H1 (cell line): ENCODE results near the gene PROSER3. TPM values are rescaled to one million over a fixed set of nuclear protein-coding genes. Genes with fewer than 3 reads are reported as not detected.

Experiments used
- CTCF ChIA-PET: fragments of 300-600 bp; sonication (Branson Sonifier 250); formaldehyde crosslinking; loops from one replicate; lab custom pipeline; 2021; ENCODE audit not compliant: partially characterized antibody; lab: Charles Lee
- POLR2A ChIA-PET: fragments of 300-600 bp; sonication (Branson Sonifier 250); formaldehyde crosslinking; loops from one replicate; lab custom pipeline; 2021; ENCODE audit warnings: inconsistent platforms; ENCODE audit not compliant: partially characterized antibody; lab: Charles Lee
- DNase-seq, 2 experiments: peaks; one replicate each; pipeline versions ENCODE4 v3.0.0 to v3.0.0-alpha.2; 2010 to 2022; ENCODE audit warnings: low spot score in 2 of 2, low read depth in 1 of 2, mixed read lengths in 1 of 2
- FAIRE-seq: peaks from 2 replicates; lab custom pipeline; 2011; peaks lifted over from hg19 to GRCh38; lab: Jason Lieb, UNC
- H2AFZ ChIP-seq: 2 replicates; pipeline ENCODE4 v1.8.1; 2012; ENCODE audit warnings: low read length, inconsistent platforms
- H2AK5ac ChIP-seq: 2 replicates; pipeline ENCODE4 v1.6.1; 2013; ENCODE audit warnings: low read depth, low read length
- H2BK120ac ChIP-seq: replicated peaks from 2 replicates; pipeline ENCODE3; 2013; ENCODE audit warnings: low read depth, low read length, inconsistent platforms
- H2BK12ac ChIP-seq: 2 replicates; pipeline ENCODE4 v1.6.1; 2013; ENCODE audit warnings: low read depth, low read length
- H2BK15ac ChIP-seq: 2 replicates; pipeline ENCODE4 v1.6.1; 2013; ENCODE audit warnings: low read length
- H2BK20ac ChIP-seq: 2 replicates; pipeline ENCODE4 v1.6.1; 2013; ENCODE audit warnings: low read length
- H2BK5ac ChIP-seq: 2 replicates; pipeline ENCODE4 v1.6.1; 2013; ENCODE audit warnings: low read depth, low read length
- H3K14ac ChIP-seq: 2 replicates; pipeline ENCODE4 v1.6.1; 2013; ENCODE audit warnings: inconsistent platforms; ENCODE audit not compliant: insufficient read length
- H3K18ac ChIP-seq: 2 replicates; pipeline ENCODE4 v1.6.1; 2013; ENCODE audit warnings: low read length; ENCODE audit errors: extremely low read depth
- H3K23ac ChIP-seq: 2 replicates; pipeline ENCODE4 v1.6.1; 2013; ENCODE audit warnings: inconsistent platforms; ENCODE audit not compliant: insufficient read length
- H3K23me2 ChIP-seq: 2 replicates; pipeline ENCODE4 v1.6.1; 2013; ENCODE audit warnings: low read depth, low read length
- H3K27ac ChIP-seq: 2 replicates; pipeline ENCODE4 v1.6.1; 2011; ENCODE audit warnings: low read depth, low read length, inconsistent platforms
- H3K27me3 ChIP-seq, 4 experiments: replicated peaks in 1 of 4; 1 replicate in 1 of 4; 2 replicates in 3 of 4; pipeline versions ENCODE4 v1.6.1 to v1.8.1; 2011 to 2013; ENCODE audit warnings: low read length in 3 of 4, mild to moderate bottlenecking in 3 of 4, inconsistent platforms in 2 of 4, mixed read lengths in 2 of 4, moderate library complexity in 1 of 4; ENCODE audit not compliant: control insufficient read depth in 3 of 4, insufficient read depth in 3 of 4; ENCODE audit errors: extremely low read depth in 1 of 4
- H3K36me3 ChIP-seq, 4 experiments: 2 replicates each; pipeline versions ENCODE4 v1.6.1 to v1.8.1; 2011 to 2013; ENCODE audit warnings: mild to moderate bottlenecking in 4 of 4, low read length in 3 of 4, moderate library complexity in 2 of 4, control low read depth in 1 of 4, inconsistent platforms in 1 of 4; ENCODE audit not compliant: insufficient read depth in 4 of 4, control insufficient read depth in 2 of 4
- H3K4ac ChIP-seq: replicated peaks from 2 replicates; pipeline ENCODE3; 2013; ENCODE audit warnings: low read length, low read depth, mixed read lengths, inconsistent platforms; ENCODE audit not compliant: insufficient read length
- H3K4me1 ChIP-seq, 4 experiments: replicated peaks in 1 of 4; 1 replicate in 1 of 4; 2 replicates in 3 of 4; pipeline versions ENCODE4 v1.6.1 to v1.8.1; 2011 to 2013; ENCODE audit warnings: low read length in 3 of 4, inconsistent platforms in 2 of 4, mixed read lengths in 1 of 4; ENCODE audit not compliant: insufficient read depth in 4 of 4, control insufficient read depth in 3 of 4
- H3K4me2 ChIP-seq, 2 experiments: 2 replicates each; pipeline versions ENCODE4 v1.6.1 to v1.8.1; 2011 to 2013; ENCODE audit warnings: low read depth in 2 of 2, low read length in 2 of 2, control low read depth in 1 of 2, inconsistent platforms in 1 of 2, mild to moderate bottlenecking in 1 of 2; ENCODE audit not compliant: insufficient read depth in 1 of 2
- H3K4me3 ChIP-seq, 4 experiments: fragments of 200-600, 300-600 bp in 1 of 4; sonication (generic), shearing (Covaris generic), sonication (Bioruptor Twin) in 1 of 4; 2 replicates each; pipeline versions ENCODE4 v1.5.1 to v1.8.1; 2011 to 2016; ENCODE audit warnings: low read length in 4 of 4, low read depth in 3 of 4, control low read depth in 2 of 4, inconsistent platforms in 2 of 4, mild to moderate bottlenecking in 2 of 4, mixed read lengths in 1 of 4, moderate library complexity in 1 of 4; ENCODE audit not compliant: insufficient read depth in 2 of 4; ENCODE audit errors: extremely low read depth in 1 of 4
- H3K56ac ChIP-seq: replicated peaks from 2 replicates; pipeline ENCODE3; 2013; ENCODE audit warnings: low read depth, mild to moderate bottlenecking, mixed read lengths, low read length, inconsistent platforms; ENCODE audit not compliant: insufficient read length
- H3K79me1 ChIP-seq: 2 replicates; pipeline ENCODE4 v1.6.1; 2013; ENCODE audit warnings: low read depth, low read length, control low read depth
- H3K79me2 ChIP-seq, 2 experiments: 2 replicates each; pipeline versions ENCODE4 v1.6.1 to v1.8.1; 2012 to 2013; ENCODE audit warnings: low read length in 2 of 2, mild to moderate bottlenecking in 2 of 2, inconsistent platforms in 1 of 2; ENCODE audit not compliant: insufficient read depth in 2 of 2, control insufficient read depth in 1 of 2
- H3K9ac ChIP-seq, 4 experiments: replicated peaks in 1 of 4; 1 replicate in 1 of 4; 2 replicates in 3 of 4; pipeline versions ENCODE4 v1.6.1 to v1.8.1; 2011 to 2013; ENCODE audit warnings: low read depth in 3 of 4, low read length in 3 of 4, control low read depth in 2 of 4, mild to moderate bottlenecking in 2 of 4, moderate library complexity in 2 of 4, inconsistent platforms in 1 of 4; ENCODE audit errors: extremely low read depth in 1 of 4
- H3K9me3 ChIP-seq, 2 experiments: 2 replicates each; pipeline versions ENCODE4 v1.6.1 to v1.8.1; 2012 to 2013; ENCODE audit warnings: mild to moderate bottlenecking in 2 of 2, moderate library complexity in 2 of 2, control low read depth in 1 of 2, inconsistent platforms in 1 of 2, low read depth in 1 of 2, low read length in 1 of 2, mixed read lengths in 1 of 2; ENCODE audit not compliant: insufficient read depth in 2 of 2
- H4K20me1 ChIP-seq, 2 experiments: replicated peaks in 1 of 2; 2 replicates each; pipeline versions ENCODE3 to v1.8.1; 2011 to 2013; ENCODE audit warnings: inconsistent platforms in 2 of 2, low read length in 2 of 2, mild to moderate bottlenecking in 1 of 2; ENCODE audit not compliant: insufficient read depth in 2 of 2, control insufficient read depth in 1 of 2
- H4K5ac ChIP-seq: 2 replicates; pipeline ENCODE4 v1.6.1; 2013; ENCODE audit warnings: low read length, low read depth, mixed read lengths, inconsistent platforms; ENCODE audit not compliant: insufficient read length
- H4K8ac ChIP-seq: 2 replicates; pipeline ENCODE4 v1.8.0; 2013; ENCODE audit warnings: mild to moderate bottlenecking, moderate library complexity, low read length, inconsistent platforms; ENCODE audit not compliant: insufficient read depth; ENCODE audit errors: extremely low read depth
- H4K91ac ChIP-seq: replicated peaks from 2 replicates; pipeline ENCODE3; 2013; ENCODE audit warnings: low read length, mixed read lengths, inconsistent platforms; ENCODE audit not compliant: insufficient read length
- CBX5 ChIP-seq: fragments of 300-800, 300-1000 bp; sonication (generic); IDR thresholded peaks from 2 replicates; pipeline ENCODE4 v1.7.1; 2016; ENCODE audit warnings: antibody characterized with exemption, low read length, low read depth
- FOSL1 ChIP-seq: IDR thresholded peaks from 2 replicates; pipeline ENCODE4 v1.6.1; 2011; ENCODE audit warnings: mild to moderate bottlenecking, low read depth, low read length, moderate library complexity; ENCODE audit not compliant: insufficient read depth
- HDAC2 ChIP-seq, 2 experiments: fragments of 300-600 bp in 1 of 2; sonication (generic) in 1 of 2; IDR thresholded peaks; 2 replicates each; pipeline ENCODE4 v1.6.1; 2011 to 2012; ENCODE audit warnings: low read depth in 2 of 2, low read length in 2 of 2, mild to moderate bottlenecking in 2 of 2, moderate library complexity in 2 of 2, borderline replicate concordance in 1 of 2, inconsistent platforms in 1 of 2
- JUND ChIP-seq: IDR thresholded peaks from 2 replicates; pipeline ENCODE4 v1.6.1; 2011; ENCODE audit warnings: mild to moderate bottlenecking, improper control_type of control experiment, low read length
- RFX5 ChIP-seq: IDR thresholded peaks from 2 replicates; pipeline ENCODE4 v1.6.1; 2011; ENCODE audit warnings: low read depth, low read length, improper control_type of control experiment, borderline replicate concordance
- YY1 ChIP-seq: IDR thresholded peaks from 2 replicates; pipeline ENCODE4 v1.6.1; 2011; ENCODE audit warnings: low read depth, mild to moderate bottlenecking, low read length
- WGBS, 2 experiments: shearing (Covaris generic) in 1 of 2; methylation state at CpG; one replicate each; pipeline versions ENCODE4 v1.1.6 to v1.1.7; 2013 to 2015; ENCODE audit warnings: low lambda C conversion rate in 2 of 2, mixed read lengths in 2 of 2, inconsistent platforms in 1 of 2, low coverage in 1 of 2, missing lambda C conversion rate in 1 of 2; ENCODE audit not compliant: insufficient replicate concordance in 2 of 2, insufficient coverage in 1 of 2, insufficient read length in 1 of 2; ENCODE audit errors: extremely low coverage in 1 of 2, missing lambda C conversion rate in 1 of 2; 5-methylcytosine and 5-hydroxymethylcytosine counted together
- polyA plus RNA-seq, 7 experiments: library from polyadenylated mRNA; depleted of rRNA in 3 of 7; stranded (reverse) in 5 of 7; unstranded in 2 of 7; fragments of >200 nt in 5 of 7; fragments of 200-250 nt in 2 of 7; gene quantifications; 1 replicate in 5 of 7; 2 replicates in 1 of 7; 4 replicates in 1 of 7; pipeline versions ENCODE4 v1.2.1 to v1.2.3, GENCODE V29; 2011 to 2013; ENCODE audit warnings: missing spikeins in 2 of 7, mixed read lengths in 2 of 7
- total RNA-seq: library from RNA; stranded (reverse); fragmentation: NEBNext Ultra II Directional; extraction: Animal tissue kit (Norgen Biotek cat#: 25700); gene quantifications from 2 replicates; pipeline ENCODE4 v1.2.1, GENCODE V29; 2021

Gene PROSER3
- total and polyA plus RNA-seq, 2 of the 8 experiments (the other 6 are each of a cell fraction or from before 2014, with no cell fraction given): 17.8 to 28.9 TPM

DNA sequence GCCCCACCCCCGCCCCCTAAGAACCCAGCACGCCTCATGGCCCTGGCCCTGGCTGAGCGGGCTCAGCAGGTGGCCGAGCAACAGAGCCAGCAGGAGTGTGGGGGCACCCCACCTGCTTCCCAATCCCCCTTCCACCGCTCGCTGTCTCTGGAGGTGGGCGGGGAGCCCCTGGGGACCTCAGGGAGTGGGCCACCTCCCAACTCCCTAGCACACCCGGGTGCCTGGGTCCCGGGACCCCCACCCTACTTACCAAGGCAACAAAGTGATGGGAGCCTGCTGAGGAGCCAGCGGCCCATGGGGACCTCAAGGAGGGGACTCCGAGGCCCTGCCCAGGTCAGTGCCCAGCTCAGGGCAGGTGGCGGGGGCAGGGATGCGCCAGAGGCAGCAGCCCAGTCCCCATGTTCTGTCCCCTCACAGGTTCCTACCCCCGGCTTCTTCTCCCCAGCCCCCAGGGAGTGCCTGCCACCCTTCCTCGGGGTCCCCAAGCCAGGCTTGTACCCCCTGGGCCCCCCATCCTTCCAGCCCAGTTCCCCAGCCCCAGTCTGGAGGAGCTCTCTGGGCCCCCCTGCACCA is 29.3 kb downstream of the PROSER3 start:
- no peak overlapping the region for H3K4me3 ChIP-seq
- no peak overlapping the region for H2BK20ac ChIP-seq
- no peak overlapping the region for H3K4me2 ChIP-seq
- H3K79me2 ChIP-seq: no peaks in the 10 kb centered on the region
- peaks cover 0 to 11% (median 4%) of the 10 kb centered on the region in 4 experiments; a peak in 5 of 7 replicates for H3K4me1 ChIP-seq
- H3K79me1 ChIP-seq: no peaks in the 10 kb centered on the region
- no peak overlapping the region for H3K56ac ChIP-seq
- no peak overlapping the region for H3K27ac ChIP-seq
- no peak overlapping the region for H3K9ac ChIP-seq
- no peak overlapping the region for H3K4ac ChIP-seq
- no peak overlapping the region for H3K14ac ChIP-seq
- no peak for FAIRE-seq
- WGBS, 2 experiments: 87% methylated on average over 6 of the region's 15 CpGs; no CpG with 5 or more reads in 1 of the 2 experiments
- H4K8ac ChIP-seq: no peak overlapping the region
- no peak overlapping the region for H2BK120ac ChIP-seq
- H4K20me1 ChIP-seq: peaks cover 3 to 14% of the 10 kb centered on the region in 2 experiments
- H4K5ac ChIP-seq: no peak overlapping the region
- TF ChIP-seq YY1 (no peak), FOSL1 (no peak), CBX5 (no peak), JUND (no peak), HDAC2 (IDR thresholded peaks at IDR 0.05; ENCODE audit: borderline replicate concordance in 1 of 2, low read depth in 2 of 2, low read length in 2 of 2) (no peak), RFX5 (no peak)
- no peak overlapping the region for H3K18ac ChIP-seq
- no peaks in the 10 kb centered on the region for H3K9me3 ChIP-seq
- no peaks in the 10 kb centered on the region for H3K36me3 ChIP-seq
- H3K23me2 ChIP-seq: peaks cover 11% of the 10 kb centered on the region
- ChIA-PET POLR2A (interaction anchor here (0.8 to 1.6 kb wide), 2 partner anchors 9 to 62 kb away, joined by 4 to 5 read pairs; no protein-coding TSS in a partner anchor), CTCF (interaction anchor here (0.7 to 3.8 kb wide), 4 partner anchors 10 to 190 kb away, joined by 3 to 13 read pairs (median 4); no protein-coding TSS in a partner anchor)
- H3K23ac ChIP-seq: no peak overlapping the region
- no peak overlapping the region for H2BK12ac ChIP-seq
- no peaks in the 10 kb centered on the region; a peak in 1 of 7 replicates for H3K27me3 ChIP-seq
- H4K91ac ChIP-seq: no peak overlapping the region
- H2AFZ ChIP-seq: no peak overlapping the region
- H2BK15ac ChIP-seq: no peak overlapping the region
- H2AK5ac ChIP-seq: no peak overlapping the region
- no peak for DNase-seq
- no peak overlapping the region for H2BK5ac ChIP-seq
